DMS153 (cell line): ENCODE results near the gene TGFBR3.

Experiments
- DNase-seq: peaks from one replicate; lab custom pipeline; 2025; lab: John Stamatoyannopoulos, UW

Gene TGFBR3

GRCh38 chr1:91708691-91709090 lies 177.3 kb downstream of the TGFBR3 start:
- no peak for DNase-seq

DNA sequence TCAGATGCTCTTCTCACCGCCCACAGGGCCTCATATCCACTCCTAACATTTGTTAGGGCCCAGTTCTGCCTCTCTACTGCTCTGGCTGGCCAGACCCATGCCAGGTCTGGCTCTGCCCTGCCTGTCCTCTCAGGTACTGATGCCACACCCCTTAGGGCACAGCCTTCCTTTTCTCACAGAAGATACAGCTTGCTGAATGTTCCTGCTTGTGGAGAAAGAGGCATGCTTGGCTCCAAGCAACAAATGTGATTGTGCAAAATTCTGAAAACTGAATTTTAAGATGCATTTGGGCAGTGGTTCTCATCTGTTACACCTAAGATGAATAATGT lies 178.1 kb downstream of the TGFBR3 start:
- no peak for DNase-seq

DNA sequence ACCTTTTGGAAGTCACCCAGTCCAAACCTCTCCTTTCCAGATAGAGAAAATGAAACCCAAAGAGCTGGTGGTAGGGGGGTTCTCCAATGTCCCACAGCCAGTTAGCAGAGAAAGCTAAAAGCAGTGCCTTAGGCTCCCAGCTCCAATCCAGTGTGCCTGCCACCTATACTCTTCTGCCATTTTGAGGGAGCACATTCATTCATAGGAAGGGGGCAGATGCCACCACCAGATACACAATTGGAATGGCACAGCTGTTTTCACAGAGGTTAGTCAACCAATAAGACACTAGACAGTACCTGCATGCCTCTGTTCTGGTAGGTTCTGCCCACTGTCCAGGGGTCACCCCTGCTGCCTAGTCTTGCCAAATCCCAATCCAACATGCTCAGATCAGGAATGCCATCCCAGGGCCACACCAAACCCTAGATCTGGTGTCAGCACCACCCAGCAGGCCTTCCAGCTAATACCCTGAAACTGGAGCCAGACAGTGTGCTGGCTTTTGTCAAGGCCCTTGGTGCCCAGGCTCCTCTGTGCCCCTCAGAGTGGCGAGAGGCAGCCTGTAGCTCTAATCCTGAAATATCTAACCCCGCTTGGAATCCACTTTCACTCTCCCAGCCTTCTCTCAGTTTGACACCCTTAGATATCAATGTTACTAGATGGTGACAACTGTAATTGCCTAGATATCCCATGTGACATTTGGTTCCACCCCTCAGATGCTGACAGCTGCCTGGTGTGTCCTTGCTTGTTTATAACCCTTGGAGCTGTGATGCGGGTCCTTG lies 178.6 kb downstream of the TGFBR3 start:
- no peak for DNase-seq

DNA sequence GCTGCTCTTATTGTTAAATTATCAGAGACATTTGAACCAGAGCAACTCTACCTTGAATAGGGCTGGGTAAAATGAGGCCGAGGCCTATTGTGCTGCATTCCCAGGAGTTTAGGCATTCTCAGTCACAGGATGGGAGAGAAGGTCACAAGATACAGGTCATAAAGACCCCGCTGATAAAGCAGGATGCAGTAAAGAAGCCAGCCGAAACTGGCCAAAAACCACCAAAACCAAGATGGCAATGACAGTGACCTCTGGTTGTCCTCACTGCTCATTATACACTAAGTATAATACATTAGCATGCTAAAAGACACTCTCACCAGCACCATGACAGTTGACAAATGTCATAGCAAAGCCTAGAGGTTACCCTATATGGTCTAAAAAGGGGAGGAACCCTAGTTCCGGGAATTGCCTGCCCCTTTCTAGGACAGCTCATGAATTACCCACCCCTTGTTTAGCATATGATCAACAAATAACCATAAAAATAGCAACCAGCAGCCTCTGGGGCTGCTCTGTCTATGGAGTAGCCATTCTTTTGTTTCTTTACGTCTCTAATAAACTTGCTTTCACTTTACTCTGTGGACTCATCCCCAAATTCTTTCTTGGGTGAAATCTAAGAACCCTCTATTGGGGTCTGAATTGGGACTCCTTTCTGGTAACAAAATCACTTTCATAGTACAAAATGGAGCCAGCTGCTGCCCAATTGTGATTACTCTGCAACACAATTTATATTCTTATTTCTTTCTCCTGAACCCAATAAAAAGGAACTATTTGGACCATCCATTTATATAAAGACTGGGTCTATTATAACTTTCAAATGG lies 179.6 kb downstream of the TGFBR3 start:
- no peak for DNase-seq

GRCh38 chr1:91704746-91705145 lies 181.2 kb downstream of the TGFBR3 start:
- no peak for DNase-seq

DNA sequence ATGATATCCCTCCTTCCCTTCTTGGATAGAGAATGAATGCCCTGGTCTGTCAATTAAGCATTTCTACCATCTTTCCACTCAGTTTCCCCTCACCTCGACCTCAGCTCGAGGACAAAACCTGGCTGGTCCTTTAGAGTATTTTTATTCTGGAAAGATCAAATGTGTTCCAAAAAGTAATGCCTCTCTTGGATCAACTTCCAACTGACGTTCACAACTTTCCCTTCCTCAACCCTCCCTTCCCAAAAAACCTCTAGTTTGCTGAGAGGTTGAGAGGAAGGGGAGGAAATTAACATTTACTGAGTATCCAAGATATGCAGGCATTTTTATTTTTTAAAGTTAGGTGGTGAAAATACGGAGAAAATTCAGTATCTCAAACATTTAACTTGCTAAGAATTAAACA lies 182.9 kb downstream of the TGFBR3 start:
- DNase-seq = no peak

GRCh38 chr1:91701472-91701869 lies 184.5 kb downstream of the TGFBR3 start:
- DNase-seq = no peak

DNA sequence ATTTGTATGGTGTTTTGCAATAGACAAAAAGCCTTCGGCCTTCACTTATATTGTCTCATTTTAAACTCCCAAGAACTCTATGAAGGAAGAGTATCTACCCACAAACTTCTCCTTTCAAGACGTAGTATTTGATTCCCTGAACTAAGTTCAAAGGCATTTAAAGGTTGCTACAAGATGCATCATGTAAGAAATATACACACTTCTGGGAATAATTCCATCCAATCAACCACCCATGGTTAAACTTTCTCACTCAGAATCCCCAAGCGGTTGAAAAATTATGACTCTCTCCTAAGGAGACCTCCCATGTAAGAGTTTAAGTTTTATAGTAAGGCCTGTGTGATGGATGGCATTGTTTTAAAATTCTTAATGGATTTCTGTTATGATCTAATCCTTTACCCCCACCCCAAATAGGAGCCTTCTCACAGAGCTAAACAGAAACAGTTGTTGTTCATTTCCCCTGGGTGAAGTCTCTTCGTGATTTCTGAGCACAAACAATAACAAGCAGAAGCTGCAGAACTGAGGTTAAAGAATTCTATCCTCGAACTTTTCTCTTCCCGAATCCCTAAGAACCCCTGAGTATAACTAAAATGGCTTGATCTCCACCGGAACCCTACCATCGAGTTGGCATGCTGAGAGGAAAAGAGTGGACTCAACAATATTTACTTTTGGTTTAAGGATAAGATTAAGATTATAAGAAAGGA lies 185.0 kb downstream of the TGFBR3 start:
- no peak for DNase-seq

DNA sequence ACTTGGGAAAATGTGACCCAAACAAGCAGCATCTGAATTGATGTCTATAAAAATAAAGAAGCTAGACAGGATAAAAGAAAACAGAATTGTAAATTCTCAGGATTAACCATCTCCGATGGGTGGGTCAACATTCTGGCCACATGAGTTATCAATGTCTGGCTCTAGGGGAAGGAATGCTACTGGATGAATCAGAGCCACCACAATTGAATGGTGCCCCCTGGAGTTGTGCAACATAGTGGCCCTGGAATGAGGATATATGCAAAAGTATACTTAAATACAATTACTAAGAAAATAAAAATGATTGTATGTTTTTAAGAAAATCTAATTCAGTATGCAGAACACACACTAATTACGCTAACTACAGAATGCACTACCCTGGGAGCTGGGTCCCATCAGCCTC lies 185.6 kb downstream of the TGFBR3 start:
- DNase-seq = no peak

DNA sequence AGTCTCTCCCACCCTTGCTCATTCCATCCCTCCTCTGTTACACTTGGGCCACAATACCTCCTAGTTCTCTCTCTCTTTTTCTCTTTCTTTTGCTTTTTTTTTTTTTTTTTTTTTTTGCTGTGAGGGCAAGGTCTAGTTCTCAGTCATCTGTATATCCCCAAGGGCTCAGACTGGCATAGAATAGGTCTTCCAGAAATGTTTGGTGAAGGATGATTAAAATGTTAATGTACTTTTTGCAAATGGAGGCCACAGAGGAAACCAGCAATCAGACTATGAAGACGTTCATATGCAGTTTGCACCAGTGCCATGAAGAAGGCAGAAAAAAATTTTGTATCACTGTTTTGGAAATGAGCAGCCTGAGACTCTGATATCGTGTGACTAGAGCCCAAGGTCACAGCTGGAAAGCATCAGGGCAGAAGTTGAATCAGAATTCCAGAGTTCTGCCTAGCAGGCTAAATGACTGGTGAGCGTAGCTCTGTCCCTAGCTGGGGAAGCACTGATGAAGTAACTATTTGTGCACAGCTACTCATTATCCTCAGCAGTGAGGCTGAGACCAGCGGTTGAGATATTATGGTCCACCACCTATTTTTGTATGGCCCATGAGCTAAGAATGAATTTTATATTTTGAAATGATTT lies 186.5 kb downstream of the TGFBR3 start:
- DNase-seq = no peak

- DNase-seq = no peak
Measured at GRCh38 chr1:91697861-91698260, 188.1 kb downstream of the TGFBR3 start.

GRCh38 chr1:91697416-91697815 lies 188.5 kb downstream of the TGFBR3 start:
- no peak for DNase-seq

GRCh38 chr1:91696321-91696720 lies 189.6 kb downstream of the TGFBR3 start:
- DNase-seq = no peak

- DNase-seq = no peak
Measured at GRCh38 chr1:91693557-91693956, 192.4 kb downstream of the TGFBR3 start.

DNA sequence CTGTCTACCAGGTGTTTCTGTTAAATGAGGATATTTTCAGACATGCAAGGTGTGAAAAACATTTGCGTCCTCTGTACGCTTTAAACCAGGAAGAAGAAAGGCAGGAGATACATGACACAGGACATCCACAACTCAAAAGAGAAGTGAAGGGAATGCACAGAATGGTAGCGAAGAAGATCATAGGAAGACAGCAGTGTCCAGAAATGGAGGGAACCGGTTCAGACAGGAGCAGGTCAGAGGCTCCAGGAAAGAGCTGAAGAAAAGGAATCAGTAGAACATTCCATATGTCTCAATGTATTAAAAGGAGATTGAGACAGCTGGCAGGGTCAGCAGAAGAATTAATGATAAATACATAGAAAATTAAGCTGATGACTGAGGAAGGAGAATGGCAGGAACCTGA lies 194.4 kb downstream of the TGFBR3 start:
- DNase-seq = no peak

- DNase-seq = no peak
Measured at GRCh38 chr1:91689641-91690481, 196.1 kb downstream of the TGFBR3 start.

DNA sequence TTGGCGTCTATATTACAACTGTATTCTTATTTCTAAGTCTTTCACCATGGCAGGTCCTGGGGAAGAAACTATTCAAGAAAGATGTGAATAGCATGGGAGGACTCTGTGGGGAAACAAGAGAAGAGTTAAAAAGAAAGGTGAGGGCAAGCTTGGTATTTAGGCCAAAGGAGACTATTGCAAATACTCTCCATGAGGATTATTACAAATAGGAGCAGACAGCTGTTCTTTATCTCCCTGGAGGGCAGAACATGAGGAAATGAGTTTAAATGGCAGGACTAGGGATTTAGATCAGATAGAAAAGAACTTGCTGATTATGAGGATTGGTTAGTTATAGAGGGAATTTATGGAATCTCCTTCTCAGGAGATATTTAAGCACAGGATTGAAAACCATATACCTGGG lies 198.5 kb downstream of the TGFBR3 start:
- no peak for DNase-seq

DNA sequence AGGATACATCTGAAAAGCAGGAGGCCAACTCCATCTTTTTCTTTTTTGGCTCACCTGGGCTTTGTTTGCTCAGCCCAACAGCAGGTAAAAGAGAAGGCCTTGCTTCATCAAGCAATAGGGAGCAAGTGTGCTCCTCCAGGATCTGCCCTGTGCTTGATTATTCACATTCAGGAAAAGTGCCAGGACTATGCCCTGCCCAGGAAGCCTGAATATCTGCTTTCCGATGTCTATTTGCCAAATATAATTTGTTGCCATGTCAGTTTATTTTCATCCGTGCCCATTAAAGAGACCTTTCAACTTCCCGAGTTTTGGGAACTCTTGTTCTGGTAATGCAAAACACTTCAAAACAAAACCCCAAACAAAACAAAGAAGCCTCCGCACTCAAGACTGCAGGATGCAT lies 200.0 kb downstream of the TGFBR3 start:
- peak; percentile 16 for DNase-seq

- no peak for DNase-seq
Measured at GRCh38 chr1:91684481-91685196, 201.3 kb downstream of the TGFBR3 start.

GRCh38 chr1:91683598-91683951 lies 202.4 kb downstream of the TGFBR3 start:
- no peak for DNase-seq
